HEK293T (cell line): ENCODE results near the gene CAMK2G.

Experiments used
- CTCF ChIA-PET: fragments of 350-600 bp; formaldehyde crosslinking; extraction: SDS; loops from one replicate; lab custom pipeline; 2021; ENCODE audit warnings: antibody characterized with exemption, inconsistent platforms; lab: Yijun Ruan, JAX
- POLR2A ChIA-PET: fragments of 350-600 bp; formaldehyde crosslinking; extraction: SDS; loops from one replicate; lab custom pipeline; 2020; ENCODE audit warnings: antibody characterized with exemption, inconsistent platforms; lab: Yijun Ruan, JAX
- DNase-seq: peaks from one replicate; pipeline ENCODE4 v3.0.0; 2012; ENCODE audit warnings: mixed read lengths; ENCODE audit errors: extremely low spot score
- ARNT ChIP-seq: fragments of 450-650 bp; IDR thresholded peaks from 2 replicates; pipeline ENCODE4 v1.6.1; 2017; ENCODE audit warnings: mild to moderate bottlenecking
- BHLHE40 ChIP-seq: fragments of 450-650 bp; IDR thresholded peaks from 2 replicates; pipeline ENCODE4 v1.6.1; 2016; ENCODE audit warnings: mild to moderate bottlenecking, moderate library complexity, borderline replicate concordance
- CTBP1 ChIP-seq: fragments of 450-650 bp; IDR thresholded peaks from 2 replicates; pipeline ENCODE4 v1.6.1; 2016; ENCODE audit warnings: borderline replicate concordance
- ELF4 ChIP-seq: fragments of 450-650 bp; IDR thresholded peaks from 2 replicates; pipeline ENCODE4 v1.6.1; 2017; ENCODE audit warnings: antibody characterized with exemption
- FOXA1 ChIP-seq: fragments of 450-650 bp; IDR thresholded peaks from 2 replicates; pipeline ENCODE4 v1.6.1; 2016; ENCODE audit warnings: mild to moderate bottlenecking
- FOXK2 ChIP-seq: fragments of 450-650 bp; IDR thresholded peaks from 2 replicates; pipeline ENCODE4 v1.6.1; 2016; ENCODE audit warnings: mild to moderate bottlenecking
- FOXM1 ChIP-seq: fragments of 450-650 bp; IDR thresholded peaks from 2 replicates; pipeline ENCODE4 v1.6.1; 2017; ENCODE audit warnings: mild to moderate bottlenecking, borderline replicate concordance
- HDGF ChIP-seq: fragments of 450-650 bp; IDR thresholded peaks from 2 replicates; pipeline ENCODE4 v1.6.1; 2017; ENCODE audit warnings: antibody characterized with exemption, borderline replicate concordance
- L3MBTL2 ChIP-seq: fragments of 450-650 bp; conservative IDR thresholded peaks from 2 replicates; pipeline ENCODE4 v1.6.1; 2016; ENCODE audit warnings: mild to moderate bottlenecking
- LEF1 ChIP-seq: fragments of 450-650 bp; IDR thresholded peaks from 2 replicates; pipeline ENCODE4 v1.6.1; 2017; ENCODE audit warnings: mild to moderate bottlenecking, borderline replicate concordance
- NFRKB ChIP-seq: fragments of 450-650 bp; IDR thresholded peaks from 2 replicates; pipeline ENCODE4 v1.6.1; 2016; ENCODE audit warnings: mild to moderate bottlenecking, moderate library complexity
- PKNOX1 ChIP-seq: fragments of 450-650 bp; IDR thresholded peaks from 2 replicates; pipeline ENCODE4 v1.6.1; 2016
- SP1 ChIP-seq: fragments of 450-650 bp; IDR thresholded peaks from 2 replicates; pipeline ENCODE4 v1.6.1; 2017
- SUZ12 ChIP-seq: fragments of 450-650 bp; IDR thresholded peaks from 2 replicates; pipeline ENCODE4 v1.6.1; 2016; ENCODE audit warnings: mild to moderate bottlenecking
- TARDBP ChIP-seq: fragments of 450-650 bp; IDR thresholded peaks from 2 replicates; pipeline ENCODE4 v1.6.1; 2016
- ZNF384 ChIP-seq: fragments of 450-650 bp; IDR thresholded peaks from 2 replicates; pipeline ENCODE4 v1.6.1; 2016

CAMK2G gene

GRCh38 chr10:73886085-73886529, 11.8 kb upstream of the CAMK2G start:
- ChIA-PET POLR2A (interaction anchor here (2.0 kb wide), 1 partner anchor 55 kb away, joined by 10 read pairs; no protein-coding TSS in a partner anchor), CTCF (interaction anchor here (0.7 to 2.9 kb wide), 16 partner anchors 8 to 218 kb away, joined by 3 to 30 read pairs (median 4); no protein-coding TSS in a partner anchor)
- no peak for TF ChIP-seq FOXA1
- no peak for TF ChIP-seq L3MBTL2
- peak; percentile 86 for DNase-seq

- no peak for DNase-seq
- ChIA-PET POLR2A (no interaction called here), CTCF (interaction anchor here (1.4 kb wide), 1 partner anchor 56 kb away, joined by 7 read pairs; no protein-coding TSS in a partner anchor)
- no peak for TF ChIP-seq FOXA1
- no peak for TF ChIP-seq SP1
- TF ChIP-seq ZNF384, result no peak
These were observed 9.7 kb upstream of the CAMK2G start for GRCh38 chr10:73884017-73884416.

GRCh38 chr10:73881221-73881919, 7.0 kb upstream of the CAMK2G start:
- TF ChIP-seq NFRKB, result no peak
- TF ChIP-seq FOXK2, result no peak
- TF ChIP-seq ARNT, result no peak
- no peak for TF ChIP-seq FOXA1
- TF ChIP-seq BHLHE40, result no peak
- TF ChIP-seq CTBP1, result no peak
- no peak for TF ChIP-seq ELF4
- no peak for TF ChIP-seq SP1
- no peak for DNase-seq
- CTCF ChIA-PET, result interaction anchor here (1.0 to 4.9 kb wide), 2 partner anchors 32 to 60 kb away, joined by 6 to 36 read pairs; no protein-coding TSS in a partner anchor
- POLR2A ChIA-PET, result no interaction called here

- CTCF ChIA-PET, result interaction anchor here (0.6 to 4.9 kb wide), 30 partner anchors 8 to 1088 kb away, joined by 3 to 44 read pairs (median 4); no protein-coding TSS in a partner anchor
These were observed 5.2 kb upstream of the CAMK2G start for GRCh38 chr10:73879296-73880173.

GRCh38 chr10:73878365-73878764, 4.0 kb upstream of the CAMK2G start:
- CTCF ChIA-PET, result interaction anchor here (1.0 to 4.9 kb wide), 5 partner anchors 8 to 63 kb away, joined by 3 to 44 read pairs (median 6); no protein-coding TSS in a partner anchor
- no peak for DNase-seq
- POLR2A ChIA-PET, result interaction anchor here (1.2 kb wide), 1 partner anchor 13 kb away, joined by 4 read pairs; no protein-coding TSS in a partner anchor
- no peak for TF ChIP-seq ELF4
- TF ChIP-seq FOXA1, result no peak
- TF ChIP-seq TARDBP, result no peak
- TF ChIP-seq ARNT, result no peak
- no peak for TF ChIP-seq SP1
- TF ChIP-seq CTBP1, result no peak
- no peak for TF ChIP-seq NFRKB
- TF ChIP-seq HDGF, result no peak
- TF ChIP-seq L3MBTL2, result no peak
- TF ChIP-seq FOXM1, result no peak
- TF ChIP-seq ZNF384, result no peak

More at GRCh38 chr10:73879296-73880173, 5.2 kb upstream of the CAMK2G start:
- TF ChIP-seq BHLHE40 (no peak), ARNT (no peak), FOXM1 (no peak), L3MBTL2 (0 out of 2 replicates have a peak, but pooled peaks have one; percentile 30), ZNF384 (peak; percentile 84), PKNOX1 (peak; percentile 82)
- POLR2A ChIA-PET, result interaction anchor here (0.6 to 1.4 kb wide), 4 partner anchors 28 to 107 kb away, joined by 3 to 8 read pairs (median 6); partner anchors contain the start of gene CHCHD1
- DNase-seq, result peak; percentile 78

- no peak for DNase-seq
- no peak for TF ChIP-seq PKNOX1
- no peak for TF ChIP-seq ELF4
- no peak for TF ChIP-seq BHLHE40
- TF ChIP-seq SUZ12, result no peak
- TF ChIP-seq LEF1, result no peak
- TF ChIP-seq FOXK2, result no peak
- no peak for TF ChIP-seq SP1
- no peak for TF ChIP-seq HDGF
- no peak for TF ChIP-seq L3MBTL2
- no peak for TF ChIP-seq FOXM1
- no peak for TF ChIP-seq FOXA1
- no peak for TF ChIP-seq TARDBP
- TF ChIP-seq ZNF384, result no peak
- no peak for TF ChIP-seq CTBP1
- no peak for TF ChIP-seq ARNT
- TF ChIP-seq NFRKB, result no peak
- ChIA-PET CTCF (interaction anchor here (1.0 to 4.9 kb wide), 4 partner anchors 9 to 64 kb away, joined by 3 to 44 read pairs (median 20); no protein-coding TSS in a partner anchor), POLR2A (interaction anchor here (1.2 kb wide), 1 partner anchor 13 kb away, joined by 4 read pairs; no protein-coding TSS in a partner anchor)
These were observed 3.3 kb upstream of the CAMK2G start for GRCh38 chr10:73877533-73878160.
